NCI-H1417 (cell line): Measurements from ENCODE around the gene PRDM1.

Source experiments
- DNase-seq, 3 experiments: peaks; one replicate each; lab custom pipeline; 2025; lab: John Stamatoyannopoulos, UW

Gene PRDM1

GRCh38 chr6:106085984-106086813 lies at the start of gene PRDM1:
Gene PRDM1 (plus strand): TSS chr6:106086336. CDS start chr6:106086554, 218 bp downstream.
- peak; percentile 84 to 93 (median 91) for DNase-seq

- no peak for DNase-seq
These were observed 49.1 kb upstream of the PRDM1 start for GRCh38 chr6:106037060-106037459.

- peak in 2 of 3 experiments; percentile 60 to 61 for DNase-seq
These were observed 46.1 kb upstream of the PRDM1 start for GRCh38 chr6:106039897-106040592.

- DNase-seq = no peak
These were observed 42.0 kb upstream of the PRDM1 start for GRCh38 chr6:106044151-106044550.

GRCh38 chr6:106045077-106045476 lies 41.1 kb upstream of the PRDM1 start:
- no peak for DNase-seq

GRCh38 chr6:106046116-106046853 lies 39.9 kb upstream of the PRDM1 start:
- DNase-seq = peak in 1 of 3 experiments; percentile 43

- no peak for DNase-seq
These were observed 39.3 kb upstream of the PRDM1 start for GRCh38 chr6:106046854-106047200.

GRCh38 chr6:106048336-106048735 lies 37.8 kb upstream of the PRDM1 start:
- no peak for DNase-seq

- DNase-seq = no peak
These were observed 35.6 kb upstream of the PRDM1 start for GRCh38 chr6:106050538-106050937.

- DNase-seq = peak in 1 of 3 experiments; percentile 25
These were observed 34.9 kb upstream of the PRDM1 start for GRCh38 chr6:106051226-106051625.

- no peak for DNase-seq
These were observed 32.5 kb upstream of the PRDM1 start for GRCh38 chr6:106053484-106054205.

GRCh38 chr6:106055489-106055888 lies 30.6 kb upstream of the PRDM1 start:
- no peak for DNase-seq

- no peak for DNase-seq
These were observed 29.9 kb upstream of the PRDM1 start for GRCh38 chr6:106056060-106056745.

- peak; percentile 12 to 50 (median 50) for DNase-seq
These were observed 29.3 kb upstream of the PRDM1 start for GRCh38 chr6:106056746-106057390.

- DNase-seq = no peak
These were observed 26.8 kb upstream of the PRDM1 start for GRCh38 chr6:106059331-106059730.

- no peak for DNase-seq
These were observed 26.0 kb upstream of the PRDM1 start for GRCh38 chr6:106060167-106060566.

GRCh38 chr6:106063448-106063850 lies 22.7 kb upstream of the PRDM1 start:
- no peak for DNase-seq

GRCh38 chr6:106064142-106064541 lies 22.0 kb upstream of the PRDM1 start:
- no peak for DNase-seq

- DNase-seq = no peak
These were observed 21.4 kb upstream of the PRDM1 start for GRCh38 chr6:106064756-106065155.

GRCh38 chr6:106066989-106067388 lies 19.1 kb upstream of the PRDM1 start:
- DNase-seq = no peak

- peak; percentile 77 to 99 (median 95) for DNase-seq
These were observed 16.7 kb upstream of the PRDM1 start for GRCh38 chr6:106069478-106069877.
